Hematopoietic multipotent progenitor cell treated with erythropoietin and hydrocortisone succinate and interleukin-3 and kit ligand, for 8 days (in vitro differentiated cells): ENCODE data around the gene NRXN2.
"Not testable (repeated sequence)": the region's sequence is repeated elsewhere in the genome, so short reads cannot be mapped to it uniquely, and the experiment has no call there.

Experiments
- DNase-seq: peaks from one replicate; pipeline ENCODE4 v3.0.0-alpha.2; 2015

NRXN2 gene

DNA sequence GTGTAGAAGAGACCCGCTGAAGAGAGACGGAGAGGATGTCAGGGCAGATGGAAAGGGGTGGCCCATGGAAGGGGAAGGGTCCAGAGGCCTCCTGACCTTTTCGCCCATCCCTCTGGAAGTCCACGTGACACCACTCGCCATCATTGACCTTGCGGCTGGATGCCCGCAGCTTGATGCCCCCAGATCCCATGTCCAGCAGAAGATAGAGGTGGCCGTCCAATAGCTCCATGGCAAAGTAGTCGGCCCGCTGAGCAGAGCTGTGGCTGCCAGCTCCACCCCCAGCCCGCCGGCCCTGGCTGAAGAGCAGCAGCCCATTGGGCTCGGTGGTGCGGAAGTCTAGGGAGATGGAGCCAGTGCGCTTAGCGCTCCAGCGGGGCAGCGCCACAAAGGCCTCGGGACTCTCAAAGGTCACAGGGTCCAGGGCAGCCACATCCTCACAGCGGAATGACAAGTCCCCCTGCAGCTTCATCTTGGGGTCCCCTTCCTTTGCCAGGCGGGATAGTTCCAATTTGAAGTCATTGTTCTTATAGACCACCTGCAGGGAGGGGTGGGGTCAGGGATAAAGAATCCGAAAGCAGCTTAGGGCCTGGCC, 55.7 kb downstream of the NRXN2 start:
- no peak for DNase-seq

DNA sequence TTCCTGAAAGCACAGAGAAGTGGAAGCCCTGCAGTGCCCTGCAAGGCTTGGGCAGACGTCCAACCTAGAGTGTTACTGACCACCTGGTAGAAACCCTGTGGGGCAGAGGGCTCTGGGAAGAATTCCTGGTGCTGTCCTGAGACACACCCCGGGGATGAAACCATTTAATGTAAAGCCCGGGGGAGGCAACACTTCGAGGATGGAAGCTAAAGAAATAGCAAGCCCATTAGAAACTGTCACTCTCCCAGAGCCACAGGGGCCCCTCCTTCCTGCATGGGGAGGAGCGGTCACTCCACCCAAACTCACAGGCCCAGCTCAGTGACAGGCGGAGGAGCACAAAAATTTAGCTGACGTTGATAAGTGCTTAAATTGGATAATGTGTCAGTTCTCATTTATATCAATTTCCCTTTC, 57.6 kb downstream of the NRXN2 start:
- peak; percentile 32 for DNase-seq

DNA sequence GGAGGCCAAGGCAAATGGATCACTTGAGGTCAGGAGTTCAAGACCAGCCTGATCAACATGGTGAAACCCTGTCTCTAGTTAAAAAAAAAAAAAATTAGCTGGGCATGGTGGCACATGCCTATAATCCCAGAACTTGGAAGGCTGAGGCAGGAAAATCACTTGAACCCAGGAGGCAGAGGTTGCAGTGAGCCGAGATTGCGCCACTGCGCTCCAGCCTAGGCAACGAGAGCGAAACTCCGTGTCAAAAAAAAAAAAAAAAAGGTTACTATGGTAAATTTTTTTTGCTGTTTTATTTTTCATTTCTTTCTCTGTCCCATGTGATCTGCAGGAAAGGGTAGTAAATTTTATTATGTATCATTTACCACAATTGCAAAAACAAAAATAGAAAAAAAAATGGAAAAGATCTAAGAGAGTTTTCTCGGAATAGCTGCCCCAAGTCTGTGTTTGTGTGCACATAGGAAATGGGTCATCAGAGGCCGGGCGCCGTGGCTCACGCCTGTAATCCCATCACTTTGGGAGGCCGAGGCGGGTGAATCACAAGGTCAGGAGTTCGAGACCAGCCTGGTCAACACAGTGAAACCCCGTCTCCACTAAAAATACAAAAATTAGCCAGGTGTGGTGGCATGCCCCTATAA, 58.6 kb downstream of the NRXN2 start:
- DNase-seq = not testable (repeated sequence)

DNA sequence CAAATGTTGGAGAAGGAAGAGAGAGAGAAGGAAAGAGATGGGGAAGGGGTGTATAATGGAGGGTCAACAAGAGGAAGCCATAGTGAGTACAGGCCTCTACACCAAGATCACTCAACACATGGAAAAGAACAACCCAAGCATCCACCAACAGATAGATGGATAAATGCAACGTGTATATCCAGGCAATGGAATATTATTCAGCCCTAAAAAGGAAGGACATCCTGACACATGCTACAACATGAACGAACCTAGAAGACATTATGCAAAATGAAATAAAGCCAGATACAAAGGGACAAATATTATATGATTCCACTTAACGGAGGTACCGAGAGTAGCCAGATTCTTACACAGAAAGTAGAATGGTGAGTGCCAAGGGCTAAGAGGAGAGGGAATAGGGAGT, 59.3 kb downstream of the NRXN2 start:
- no peak for DNase-seq

DNA sequence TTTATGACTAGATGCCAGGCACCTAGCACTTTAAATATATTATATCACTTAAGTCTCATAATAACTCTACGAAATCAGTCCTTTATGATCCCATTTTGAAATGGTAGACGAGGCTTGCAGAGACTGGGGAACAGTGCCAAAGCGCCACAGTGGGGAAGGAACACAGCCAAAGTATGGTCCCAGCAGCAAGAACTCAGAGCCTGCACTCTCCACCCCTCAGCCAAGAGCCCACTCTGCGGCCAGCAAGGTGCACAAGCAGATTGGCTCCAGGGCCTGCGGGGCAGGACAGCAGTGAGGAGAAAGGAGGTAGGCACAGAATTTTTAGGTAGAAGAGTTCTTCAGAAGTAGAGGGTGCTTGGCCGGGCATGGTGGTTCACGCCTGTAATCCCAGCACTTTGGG, 61.4 kb downstream of the NRXN2 start:
- DNase-seq = no peak

DNA sequence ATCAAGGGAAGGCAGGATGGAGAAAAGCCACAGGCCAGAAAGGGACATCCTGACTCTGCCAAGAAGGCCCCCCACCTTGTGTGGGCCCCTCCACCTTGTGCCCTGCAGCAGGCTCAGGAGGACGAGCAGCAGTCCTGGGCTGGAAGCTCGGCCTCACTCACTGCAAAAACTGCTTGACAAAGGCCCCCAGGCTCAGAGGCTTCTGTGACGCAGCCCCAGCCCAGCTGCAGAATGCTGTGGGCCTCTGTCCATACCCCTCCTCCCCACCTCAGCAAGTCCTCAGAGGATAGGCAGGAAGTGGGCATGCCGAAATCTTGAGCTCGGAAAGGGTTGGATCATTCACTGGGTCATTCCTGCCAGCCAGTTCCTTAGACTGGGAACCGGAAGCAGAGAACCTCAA, 61.9 kb downstream of the NRXN2 start:
- DNase-seq = no peak

DNA sequence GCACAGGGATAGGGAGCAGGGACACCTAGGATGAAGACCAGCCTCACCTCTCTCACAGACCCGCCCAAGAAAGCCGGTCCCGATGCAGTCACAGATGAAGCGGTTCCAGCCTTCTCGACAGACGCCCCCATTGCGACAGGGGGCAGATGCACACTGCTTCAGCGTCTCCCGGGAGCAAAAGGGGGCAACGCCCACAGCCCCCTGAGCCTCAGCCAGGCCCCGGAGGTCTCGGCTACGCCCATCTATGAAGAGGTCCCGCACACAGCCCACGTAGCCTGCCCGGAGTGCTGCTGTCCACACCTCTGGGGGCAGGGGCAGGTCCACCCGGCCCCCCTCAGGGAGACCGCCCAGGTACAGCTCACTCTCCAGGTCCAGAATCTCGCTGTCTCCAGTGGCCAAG, 62.3 kb downstream of the NRXN2 start:
- DNase-seq = no peak

DNA sequence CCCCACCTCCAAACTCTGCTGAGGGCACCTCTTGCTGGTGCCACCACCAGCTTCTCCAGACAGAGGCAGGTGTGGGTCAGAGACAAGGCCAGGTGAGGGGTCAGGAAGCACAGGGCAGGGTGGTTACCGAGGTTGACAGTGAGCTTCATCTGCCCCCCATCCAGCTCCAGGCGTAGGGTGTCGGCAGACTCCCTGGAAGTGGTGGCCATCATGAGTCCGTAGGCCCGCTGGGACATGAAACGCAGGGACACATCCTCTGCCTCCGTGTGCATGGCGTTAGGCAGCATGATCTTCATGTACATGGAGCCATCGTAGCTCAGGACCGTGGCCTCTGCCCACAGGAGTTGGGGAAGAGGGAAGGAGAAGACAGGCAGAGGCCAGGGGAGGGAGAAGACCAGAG, 62.8 kb downstream of the NRXN2 start:
- DNase-seq = no peak

DNA sequence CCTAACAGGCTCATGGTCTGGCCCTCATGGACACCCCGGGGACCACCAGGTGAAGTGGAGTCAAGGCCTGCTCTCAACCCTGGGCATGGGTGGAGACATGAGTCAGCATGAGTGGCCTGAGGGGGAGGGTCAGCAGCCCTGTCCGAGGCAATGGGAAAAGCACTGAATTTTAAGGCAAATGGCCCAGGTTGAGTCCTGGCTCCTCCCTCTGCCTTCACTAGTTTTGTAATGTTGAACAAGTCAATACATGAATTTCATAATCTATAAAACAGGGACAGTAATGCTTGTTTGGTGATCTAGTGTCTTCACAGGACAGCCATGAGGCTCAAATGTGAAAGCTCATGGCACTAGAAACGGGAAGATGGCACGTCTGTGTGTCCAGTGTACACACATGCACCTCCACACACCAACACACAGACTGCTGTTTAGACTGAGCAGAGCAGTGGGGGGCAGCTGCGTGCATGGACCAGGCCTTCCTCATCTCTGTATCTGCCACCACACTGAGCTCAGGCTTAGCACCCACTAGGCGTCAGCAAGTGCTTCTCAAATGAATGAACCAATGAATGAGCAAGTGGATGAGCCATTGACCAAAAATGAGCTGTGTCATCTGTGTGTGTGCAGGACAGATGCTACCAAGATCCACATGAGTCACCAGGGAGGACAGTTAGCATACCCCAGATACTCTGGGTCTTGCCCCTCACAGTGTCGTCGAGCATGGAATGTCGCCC, 63.4 kb downstream of the NRXN2 start:
- no peak for DNase-seq

DNA sequence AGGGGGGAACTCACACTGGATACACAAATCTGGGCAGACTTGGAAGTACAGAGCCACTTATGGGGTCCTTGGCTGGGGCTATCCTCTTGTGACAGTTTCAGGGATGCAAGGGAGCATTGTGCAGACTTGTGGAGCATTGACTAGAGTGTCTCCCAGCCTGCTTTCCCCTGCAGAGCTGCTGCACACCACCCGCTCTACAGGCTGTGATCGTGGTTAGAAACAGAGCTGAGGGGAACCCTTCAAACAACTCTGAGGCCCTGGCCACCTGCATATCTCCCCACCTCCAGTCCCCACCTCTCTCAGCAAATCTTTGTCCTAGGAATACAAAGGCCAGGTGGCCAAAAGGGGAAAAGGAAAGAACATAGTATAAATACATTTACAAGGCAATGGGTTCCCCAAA, 64.7 kb downstream of the NRXN2 start:
- no peak for DNase-seq

DNA sequence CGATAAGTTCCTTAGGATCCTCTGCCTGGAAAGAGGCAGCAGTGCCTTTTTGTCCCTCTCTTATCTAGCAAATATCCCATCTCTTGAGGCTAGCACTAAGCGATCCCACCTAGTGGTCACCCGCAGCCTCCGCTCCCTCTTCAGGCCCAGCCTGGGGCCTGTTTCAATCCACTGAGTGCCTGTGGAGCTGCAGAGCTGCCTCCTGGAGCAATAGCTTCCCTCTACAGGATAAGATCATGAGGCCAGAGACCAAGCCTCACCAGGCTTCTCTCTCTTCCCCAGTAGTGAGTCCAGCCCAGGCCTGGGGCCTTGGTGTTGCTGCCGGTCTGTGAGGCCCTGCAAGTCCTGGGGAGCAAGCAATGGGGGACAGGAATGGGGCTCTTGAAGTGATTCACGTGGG, 66.1 kb downstream of the NRXN2 start:
- no peak for DNase-seq

DNA sequence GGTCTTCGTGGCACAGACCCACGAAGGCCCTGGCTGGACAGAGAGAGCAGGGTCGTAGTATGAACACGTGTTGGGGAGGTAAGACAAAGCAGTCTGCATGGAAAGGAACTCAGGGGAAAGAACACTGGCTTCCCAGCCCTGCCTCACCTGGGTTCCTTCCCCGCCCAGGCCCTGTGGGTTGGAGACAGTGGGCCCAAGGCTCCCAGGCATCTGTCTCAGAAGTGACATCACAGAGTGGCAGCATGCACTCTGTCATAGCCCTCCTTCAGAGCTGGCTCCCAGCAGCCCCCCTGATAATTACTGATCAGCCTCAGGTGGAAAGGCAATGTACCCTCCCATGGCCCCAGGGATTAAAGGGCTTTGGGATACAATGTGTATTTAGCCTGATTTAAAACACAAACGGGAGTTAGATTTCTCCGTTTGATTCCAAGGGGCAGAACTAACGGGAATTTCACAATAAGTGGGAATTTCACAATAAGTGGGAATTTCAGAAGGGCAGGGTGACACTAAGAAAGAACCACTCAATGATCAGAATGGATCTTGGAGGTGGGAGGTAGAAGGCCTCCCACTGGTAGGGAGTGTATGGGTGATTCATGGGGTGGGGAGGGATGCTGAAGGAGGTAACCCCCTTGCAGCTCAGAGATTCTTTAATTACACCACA, 66.9 kb downstream of the NRXN2 start:
- DNase-seq = no peak

DNA sequence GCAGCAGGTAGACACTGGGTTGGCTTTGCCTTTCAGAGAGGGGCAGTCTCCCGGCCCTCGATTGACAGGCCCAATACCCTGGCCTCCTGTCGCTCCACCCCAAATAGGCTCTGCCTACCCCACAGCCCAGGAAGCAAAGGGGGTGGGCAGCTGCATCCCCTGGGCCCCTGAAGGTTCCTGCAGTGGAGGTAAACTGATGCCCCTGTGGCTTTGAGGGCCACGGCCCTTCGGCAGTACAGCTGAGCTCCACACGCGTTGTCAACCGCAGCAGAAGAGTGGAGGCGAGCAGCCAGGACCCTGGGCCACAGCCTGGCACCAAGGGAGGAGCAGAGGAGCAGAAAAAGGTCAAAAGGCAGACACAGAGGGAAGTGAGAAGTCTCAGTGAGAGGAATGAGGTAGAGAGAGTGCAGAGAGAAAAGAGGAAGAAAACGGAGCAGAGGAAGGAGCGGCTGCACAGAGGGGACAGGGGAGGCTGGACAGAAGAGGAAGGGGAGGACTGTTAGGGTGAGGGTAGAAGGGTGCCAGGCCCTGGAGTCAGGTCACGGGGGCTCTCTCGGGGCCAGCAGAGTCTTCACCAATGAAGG, 67.9 kb downstream of the NRXN2 start:
- no peak for DNase-seq

DNA sequence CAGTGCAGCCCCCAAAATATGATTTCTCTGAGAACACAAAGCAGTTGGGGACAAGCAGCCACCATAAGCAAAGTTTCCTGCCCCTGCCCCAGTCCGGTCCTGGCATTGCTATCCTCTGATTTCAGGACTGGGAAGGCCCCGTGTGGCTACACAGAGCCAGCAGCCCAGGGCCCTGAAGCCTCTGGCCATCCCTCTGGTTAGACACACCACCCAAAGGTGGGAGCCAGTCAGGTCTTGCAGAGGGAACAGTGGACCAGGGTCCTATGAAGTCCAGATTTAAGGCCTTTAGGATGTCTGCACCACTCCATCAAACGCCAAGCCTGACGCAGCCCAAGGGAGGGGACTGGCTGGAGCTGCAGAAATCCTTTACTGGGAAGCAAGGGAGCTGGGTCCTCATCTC, 68.6 kb downstream of the NRXN2 start:
- DNase-seq = no peak

DNA sequence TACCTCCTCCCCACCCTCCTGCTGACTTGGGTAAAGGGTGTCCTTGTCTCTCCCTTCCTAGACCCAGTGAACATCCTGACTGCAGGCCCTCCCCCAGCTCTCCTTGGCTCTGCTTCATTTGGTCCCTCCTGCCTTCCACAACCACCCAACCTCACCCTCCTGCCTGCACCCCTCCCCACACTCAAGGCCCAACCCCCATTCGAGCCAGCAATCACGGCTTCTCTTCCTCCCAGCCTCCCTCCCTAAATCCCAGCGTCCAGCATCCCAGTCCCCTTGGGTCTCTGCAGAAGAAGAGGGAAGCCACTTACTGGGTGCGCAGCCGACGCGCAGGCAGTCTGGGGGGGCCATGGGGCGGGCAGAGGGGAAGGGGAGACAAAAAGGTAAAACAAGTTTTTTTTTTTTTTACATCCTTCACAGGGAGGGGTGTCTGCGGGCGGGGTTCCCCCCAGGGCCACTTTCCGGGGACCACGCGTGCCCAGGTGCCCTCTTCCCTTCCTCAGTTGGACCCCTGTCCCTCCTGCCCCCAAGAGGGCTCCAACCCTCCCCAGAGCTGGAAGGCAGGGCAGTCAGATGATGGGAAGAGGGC, 69.5 kb downstream of the NRXN2 start:
- no peak for DNase-seq

DNA sequence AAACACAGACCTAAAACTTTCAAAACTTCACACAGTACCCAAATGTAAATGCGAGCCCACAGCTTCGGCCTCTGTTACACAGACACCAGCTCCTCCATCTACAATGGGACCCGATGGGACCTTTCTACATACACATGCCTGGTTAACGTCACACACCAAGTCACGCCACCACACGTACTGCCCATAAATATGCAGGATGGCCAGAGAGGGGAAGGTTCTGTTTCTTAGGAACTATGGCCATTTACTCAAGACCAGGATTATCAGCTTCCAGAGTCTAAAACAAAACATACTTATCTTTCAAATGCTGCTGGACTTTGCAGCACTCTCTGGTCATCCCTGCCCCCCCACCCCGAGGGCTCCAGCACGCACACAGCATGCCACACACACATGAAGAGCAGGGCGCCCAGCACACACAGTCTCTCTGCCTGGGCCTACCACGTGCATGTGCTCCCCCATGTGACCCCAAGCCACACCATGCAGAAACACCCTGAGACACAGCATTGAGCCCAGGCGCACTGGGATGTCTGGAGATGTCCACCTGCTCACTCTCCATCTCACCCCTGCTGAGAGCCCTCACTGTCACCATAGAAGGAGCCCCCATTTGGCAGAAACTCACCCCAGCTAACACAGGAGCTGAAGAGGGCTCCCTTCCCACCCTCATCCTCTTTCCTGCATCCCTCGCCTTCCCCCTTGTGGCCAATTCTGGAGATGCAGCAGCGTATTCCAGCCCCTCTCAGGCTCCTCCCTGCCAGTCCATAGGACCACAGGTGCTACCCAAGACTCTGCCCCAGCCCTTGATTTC, 70.2 kb downstream of the NRXN2 start:
- peak; percentile 70 for DNase-seq

DNA sequence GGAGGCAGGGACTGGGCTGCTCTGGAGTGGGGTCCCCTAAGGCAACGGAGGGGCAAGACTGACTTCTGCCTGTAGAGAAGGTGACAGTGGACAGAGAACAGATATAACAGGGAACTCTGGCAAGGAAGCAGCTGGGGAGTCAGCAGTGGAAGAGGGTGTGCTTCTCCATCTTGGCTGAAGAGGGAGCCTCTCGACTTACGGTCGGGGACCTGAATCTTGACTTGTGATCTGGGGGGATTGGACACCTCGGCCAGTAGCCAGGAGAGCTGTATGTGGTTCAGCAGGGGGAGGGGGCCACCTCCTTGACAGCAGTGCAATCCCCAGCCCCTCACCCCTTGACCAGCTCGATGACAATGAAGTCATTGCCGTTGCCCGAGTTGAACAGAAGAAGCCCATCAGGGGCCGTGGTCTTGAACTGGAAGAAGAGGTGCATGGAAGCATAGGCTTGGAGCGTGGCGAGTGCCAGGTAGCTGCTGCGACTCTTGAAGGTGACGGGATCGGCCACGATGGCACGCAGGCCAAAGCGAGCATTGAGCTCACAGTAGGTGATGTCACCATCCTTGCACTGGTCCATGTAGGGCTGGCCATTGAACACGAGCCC, 72.0 kb downstream of the NRXN2 start:
- peak; percentile 41 for DNase-seq

DNA sequence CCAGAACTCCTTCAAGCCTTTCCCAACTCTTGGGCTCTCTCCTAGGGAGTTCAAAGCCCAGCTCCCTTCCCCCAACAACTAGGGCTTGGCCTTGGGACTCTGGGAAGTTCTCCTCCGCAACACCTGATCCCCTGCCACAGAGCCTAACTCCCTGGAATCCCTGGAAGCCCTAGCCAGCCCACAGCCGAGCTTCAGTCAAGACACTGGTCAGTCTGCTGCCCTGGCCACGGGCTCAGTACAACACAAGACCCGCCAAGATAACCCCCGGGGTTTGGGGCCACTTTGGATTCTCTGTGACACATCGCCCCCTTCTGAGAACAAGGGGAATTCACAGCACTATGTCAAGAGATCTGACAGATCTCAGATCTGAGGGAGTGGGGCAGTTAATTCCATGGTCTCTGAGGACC, 73.7 kb downstream of the NRXN2 start:
- DNase-seq = peak; percentile 45

DNA sequence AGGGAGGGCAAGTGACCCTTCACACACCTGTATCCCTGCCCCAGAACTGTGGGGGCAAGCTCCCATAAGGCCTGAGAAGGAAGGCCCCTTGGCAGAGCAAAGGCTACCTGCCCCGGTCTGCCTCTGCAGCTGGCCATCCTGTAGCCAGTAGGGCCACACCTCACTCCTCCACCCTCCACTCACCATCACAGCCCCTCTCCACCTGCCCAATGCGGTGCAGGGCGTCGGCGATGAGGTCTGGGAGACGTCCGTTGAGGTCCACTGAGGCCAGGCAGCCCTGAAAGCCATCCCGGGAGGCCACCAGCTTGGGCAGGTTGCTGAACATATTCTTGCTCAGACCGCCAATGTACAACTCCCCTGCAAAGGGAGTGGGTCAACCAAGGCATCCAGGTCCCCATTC, 74.4 kb downstream of the NRXN2 start:
- DNase-seq = no peak

DNA sequence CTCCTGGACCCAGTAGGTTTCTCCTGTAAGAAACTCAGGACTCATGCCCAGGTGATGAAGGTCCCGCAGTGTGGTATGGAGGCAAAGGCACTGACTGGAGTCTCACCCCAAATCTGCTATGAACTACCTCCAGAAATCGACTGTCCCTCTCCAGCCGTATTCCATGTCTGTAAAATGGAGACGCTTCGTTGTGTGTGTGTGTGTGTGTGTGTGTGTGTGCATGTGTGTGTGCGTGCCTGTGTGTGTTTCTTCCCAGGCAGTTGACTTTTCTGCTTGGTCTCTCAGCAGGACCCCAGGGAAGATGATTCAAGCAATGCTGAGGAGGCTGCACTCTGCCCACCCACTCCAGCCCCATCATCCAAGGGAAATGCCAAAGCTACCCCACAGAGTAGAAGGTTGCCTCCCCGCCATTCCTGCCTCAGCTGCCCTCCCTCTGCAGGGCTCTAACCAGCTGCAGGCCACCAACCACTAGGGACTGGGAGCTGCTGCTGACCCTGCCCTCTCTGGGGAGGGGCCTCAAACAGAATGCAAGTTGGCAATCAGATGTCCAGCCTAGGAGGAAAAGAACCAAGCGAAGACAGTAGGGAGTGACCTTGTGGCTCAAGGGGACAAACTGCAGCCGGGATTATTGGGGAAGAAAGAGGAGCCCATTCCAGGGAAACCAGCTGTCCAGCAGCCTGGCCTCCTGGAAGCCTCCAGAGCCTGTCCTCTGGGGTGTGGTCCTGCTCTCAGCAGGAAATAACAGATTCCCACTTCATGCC, 75.8 kb downstream of the NRXN2 start:
- DNase-seq = no peak

DNA sequence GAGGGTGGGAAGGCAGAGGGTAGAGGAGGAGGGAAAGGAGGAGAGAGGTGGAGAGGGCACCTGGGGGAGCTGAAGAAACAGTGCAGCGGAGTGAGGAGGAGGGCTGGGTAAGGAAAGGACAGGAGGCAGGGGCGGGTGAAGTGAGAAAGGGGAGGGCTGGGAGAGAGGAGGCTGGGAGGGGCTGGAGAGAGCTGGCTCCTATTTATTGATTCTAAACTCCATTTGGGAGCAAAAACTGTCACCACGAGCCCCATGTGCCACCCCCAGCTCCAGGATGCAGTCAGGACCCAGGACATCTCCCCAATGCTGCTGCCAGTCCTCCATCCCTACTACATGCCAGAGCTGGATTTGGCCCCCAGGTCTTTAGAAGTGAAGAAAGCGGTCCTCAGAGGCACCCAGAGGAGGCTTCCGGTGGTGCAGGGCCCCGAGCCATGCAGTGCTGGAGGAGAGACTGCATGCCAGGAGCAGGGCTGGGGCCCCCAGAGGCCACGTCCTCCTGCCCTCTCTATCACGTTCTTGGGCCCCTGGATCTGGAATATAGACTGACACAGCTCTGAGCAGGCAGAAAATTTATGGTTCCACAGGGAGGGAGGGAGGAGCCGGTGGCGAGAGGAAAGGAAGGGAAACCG, 78.2 kb downstream of the NRXN2 start:
- DNase-seq = peak; percentile 14
